ENCODE measurements around the gene SFSWAP. TPM values are rescaled to one million over a fixed set of nuclear protein-coding genes. Genes with fewer than 3 reads are reported as not detected.

SFSWAP gene
- polyA plus RNA-seq, 1 donor from 2014 or later: 56.6 TPM

DNA sequence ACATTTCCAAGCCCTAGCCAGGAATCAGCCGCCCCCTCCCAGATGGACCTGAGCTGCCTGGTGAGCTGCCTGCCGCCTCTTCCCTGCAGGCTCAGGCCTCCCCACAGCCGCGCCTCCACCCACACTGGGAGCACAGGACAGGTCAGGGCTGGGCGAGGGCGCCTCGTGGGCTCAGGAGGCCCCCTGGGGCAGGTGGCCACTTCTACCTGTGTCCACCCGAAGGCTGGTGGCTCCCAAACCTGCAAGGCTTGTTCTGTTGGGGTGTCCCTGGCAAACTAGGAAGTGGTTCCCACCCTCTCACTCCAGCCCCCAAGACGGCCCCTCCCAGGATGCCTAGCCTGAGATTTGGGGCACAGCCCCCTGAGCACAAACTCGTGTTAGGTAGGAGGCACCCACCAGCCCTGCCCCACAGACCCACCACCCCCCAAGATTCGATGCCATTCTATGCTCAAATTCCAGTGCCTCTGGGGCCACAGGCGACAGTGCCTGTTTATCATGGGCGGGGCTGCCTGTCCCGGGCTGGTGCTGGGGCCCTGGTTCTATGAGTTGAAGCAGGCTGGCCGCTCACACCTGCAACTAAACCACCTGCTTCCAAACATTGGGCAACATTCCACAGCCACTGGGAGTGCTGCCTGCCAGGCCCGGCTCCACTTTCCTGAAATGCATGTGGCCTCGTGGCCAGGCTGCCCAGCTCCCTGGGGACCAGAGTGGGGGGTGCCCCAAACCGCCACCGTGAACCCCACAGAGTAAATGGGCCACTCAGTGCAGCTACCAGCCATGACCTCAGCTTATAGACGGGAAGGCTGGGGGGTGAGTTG lies 124.1 kb downstream of the SFSWAP start:
- TF ChIP-seq POLR2AphosphoS5 (IDR thresholded peaks at IDR 0.05) (no peak), REST (IDR thresholded peaks at IDR 0.05; ENCODE audit: borderline replicate concordance) (no peak), EP300 (conservative IDR thresholded peaks at IDR 0.05; ENCODE audit: poor library complexity, severe bottlenecking) (no peak), MXI1 (conservative IDR thresholded peaks at IDR 0.05; ENCODE audit: poor library complexity, severe bottlenecking) (no peak), SMC3 (conservative IDR thresholded peaks at IDR 0.05; ENCODE audit: poor library complexity) (no peak), EZH2 (IDR thresholded peaks at IDR 0.05; ENCODE audit: borderline replicate concordance, insufficient read depth, low read length, poor library complexity, severe bottlenecking) (no peak), RAD21 (conservative IDR thresholded peaks at IDR 0.05) (no peak), TAF1 (IDR thresholded peaks at IDR 0.05; ENCODE audit: low read depth) (no peak)
- TF ChIP-seq, protein P1, sequence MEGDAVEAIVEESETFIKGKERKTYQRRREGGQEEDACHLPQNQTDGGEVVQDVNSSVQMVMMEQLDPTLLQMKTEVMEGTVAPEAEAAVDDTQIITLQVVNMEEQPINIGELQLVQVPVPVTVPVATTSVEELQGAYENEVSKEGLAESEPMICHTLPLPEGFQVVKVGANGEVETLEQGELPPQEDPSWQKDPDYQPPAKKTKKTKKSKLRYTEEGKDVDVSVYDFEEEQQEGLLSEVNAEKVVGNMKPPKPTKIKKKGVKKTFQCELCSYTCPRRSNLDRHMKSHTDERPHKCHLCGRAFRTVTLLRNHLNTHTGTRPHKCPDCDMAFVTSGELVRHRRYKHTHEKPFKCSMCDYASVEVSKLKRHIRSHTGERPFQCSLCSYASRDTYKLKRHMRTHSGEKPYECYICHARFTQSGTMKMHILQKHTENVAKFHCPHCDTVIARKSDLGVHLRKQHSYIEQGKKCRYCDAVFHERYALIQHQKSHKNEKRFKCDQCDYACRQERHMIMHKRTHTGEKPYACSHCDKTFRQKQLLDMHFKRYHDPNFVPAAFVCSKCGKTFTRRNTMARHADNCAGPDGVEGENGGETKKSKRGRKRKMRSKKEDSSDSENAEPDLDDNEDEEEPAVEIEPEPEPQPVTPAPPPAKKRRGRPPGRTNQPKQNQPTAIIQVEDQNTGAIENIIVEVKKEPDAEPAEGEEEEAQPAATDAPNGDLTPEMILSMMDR (IDR thresholded peaks at IDR 0.05; ENCODE audit: poor library complexity, severe bottlenecking): no peak
- Histone ChIP-seq H2AFZ (ENCODE audit: low read depth, low read length) (no peak overlapping the region), H3K4me3 (ENCODE audit: low read length) (peak overlapping the region; percentile 65), H3K27me3 (ENCODE audit: insufficient read depth, low read depth, low read length) (no peaks in the 10 kb centered on the region), H3K36me3 (ENCODE audit: insufficient read depth, low read length) (no peaks in the 10 kb centered on the region), H3K27ac (ENCODE audit: low read length) (peak overlapping the region; percentile 81), H3K4me2 (ENCODE audit: low read length) (peak overlapping the region; percentile 48), H4K20me1 (ENCODE audit: insufficient read depth) (no peaks in the 10 kb centered on the region), H3K9ac (ENCODE audit: low read length) (peak overlapping the region; percentile 73), H3F3A (ENCODE audit: insufficient read depth, low read length, poor library complexity, severe bottlenecking) (peaks cover 3% of the 10 kb centered on the region), H3K9me3 (ENCODE audit: low read length) (no peaks in the 10 kb centered on the region), H3K9me2 (ENCODE audit: insufficient read depth, low read length) (no peaks in the 10 kb centered on the region), H3K79me2 (replicated peaks; ENCODE audit: insufficient read depth, low read length) (peaks cover 14% of the 10 kb centered on the region)

GRCh38 chr12:131835616-131836171 lies 124.8 kb downstream of the SFSWAP start:
- Histone ChIP-seq H3F3A (ENCODE audit: insufficient read depth, low read length, poor library complexity, severe bottlenecking) (peaks cover 3% of the 10 kb centered on the region), H3K79me2 (replicated peaks; ENCODE audit: insufficient read depth, low read length) (peaks cover 14% of the 10 kb centered on the region)
- TF ChIP-seq MXI1 (conservative IDR thresholded peaks at IDR 0.05; ENCODE audit: poor library complexity, severe bottlenecking): no peak
- TF ChIP-seq TAF1 (IDR thresholded peaks at IDR 0.05; ENCODE audit: low read depth): no peak
- TF ChIP-seq SMC3 (conservative IDR thresholded peaks at IDR 0.05; ENCODE audit: poor library complexity): no peak
- no peak for TF ChIP-seq RAD21 (conservative IDR thresholded peaks at IDR 0.05)
- no peak for TF ChIP-seq REST (IDR thresholded peaks at IDR 0.05; ENCODE audit: borderline replicate concordance)
- TF ChIP-seq POLR2AphosphoS5 (IDR thresholded peaks at IDR 0.05): no peak
- no peak for TF ChIP-seq EP300 (conservative IDR thresholded peaks at IDR 0.05; ENCODE audit: poor library complexity, severe bottlenecking)
- TF ChIP-seq EZH2 (IDR thresholded peaks at IDR 0.05; ENCODE audit: borderline replicate concordance, insufficient read depth, low read length, poor library complexity, severe bottlenecking): no peak
- TF ChIP-seq, protein P1 (IDR thresholded peaks at IDR 0.05; ENCODE audit: poor library complexity, severe bottlenecking): no peak

More at GRCh38 chr12:131835616-131836171, 124.8 kb downstream of the SFSWAP start:
- H3K27me3 ChIP-seq (ENCODE audit: insufficient read depth, low read depth, low read length): no peaks in the 10 kb centered on the region
- no peaks in the 10 kb centered on the region for H3K9me3 ChIP-seq (ENCODE audit: low read length)
- no peak overlapping the region for H3K4me2 ChIP-seq (ENCODE audit: low read length)
- no peak overlapping the region for H3K27ac ChIP-seq (ENCODE audit: low read length)
- no peaks in the 10 kb centered on the region for H4K20me1 ChIP-seq (ENCODE audit: insufficient read depth)
- peak overlapping the region; percentile 30 for H3K9ac ChIP-seq (ENCODE audit: low read length)
- no peaks in the 10 kb centered on the region for H3K9me2 ChIP-seq (ENCODE audit: insufficient read depth, low read length)
- H3K4me3 ChIP-seq (ENCODE audit: low read length): peak overlapping the region; percentile 65
- H3K36me3 ChIP-seq (ENCODE audit: insufficient read depth, low read length): no peaks in the 10 kb centered on the region
- H2AFZ ChIP-seq (ENCODE audit: low read depth, low read length): no peak overlapping the region

Measured in neural cell (in vitro differentiated cells).